GM18502 (cell line): ENCODE results near the gene THAP12.

Source experiments
- ATAC-seq: cut with Tn5 transposase; IDR thresholded peaks from one replicate; pipeline ENCODE4 v1.9.1; 2021; ENCODE audit warnings: mild to moderate bottlenecking; ENCODE audit not compliant: unreplicated experiment, poor library complexity

The THAP12 gene

GRCh38 chr11:76382209-76382608 lies 1.3 kb upstream of the THAP12 start:
- no peak for ATAC-seq

DNA sequence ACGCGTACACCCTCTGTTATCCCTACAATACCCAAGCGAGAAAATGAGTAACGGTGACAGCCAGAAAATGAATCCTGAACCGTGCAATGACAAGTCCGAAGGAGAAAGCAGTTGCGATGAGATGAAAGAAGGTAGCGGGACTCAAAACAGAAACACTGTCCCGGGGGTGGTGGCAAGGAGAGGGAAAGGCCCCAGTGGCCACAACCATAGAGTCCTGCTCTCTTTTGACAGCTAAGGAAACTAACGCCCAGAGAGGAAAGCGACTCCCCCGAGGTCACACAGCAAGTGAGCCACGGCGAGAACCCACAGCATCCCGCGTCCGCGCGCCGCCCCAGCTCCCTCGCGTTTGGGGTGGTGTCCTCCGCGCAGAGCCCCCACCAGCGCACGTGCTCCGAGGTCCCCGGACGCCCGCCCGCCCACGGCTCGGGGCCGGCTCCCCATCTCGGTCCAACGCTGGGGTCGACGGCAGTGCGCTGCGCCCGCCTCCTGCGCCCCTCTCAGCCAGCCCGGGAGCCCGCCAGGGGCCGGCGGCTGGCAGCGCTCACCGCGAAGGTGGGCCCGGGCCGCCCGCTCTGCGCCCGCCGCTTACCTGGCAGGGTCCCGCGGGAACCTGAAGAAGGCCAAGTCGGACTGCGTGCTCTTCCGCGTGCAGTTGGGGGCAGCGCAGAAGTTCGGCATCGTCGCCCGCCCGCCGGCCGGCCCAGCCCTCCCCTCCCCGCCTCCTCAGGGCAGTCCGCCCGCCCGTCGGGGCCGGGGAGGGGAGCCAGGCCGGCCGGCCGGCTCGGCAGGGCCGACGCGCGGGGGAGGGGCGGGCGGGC lies 564 bp downstream of the THAP12 start:
- peak; percentile 17 for ATAC-seq

DNA sequence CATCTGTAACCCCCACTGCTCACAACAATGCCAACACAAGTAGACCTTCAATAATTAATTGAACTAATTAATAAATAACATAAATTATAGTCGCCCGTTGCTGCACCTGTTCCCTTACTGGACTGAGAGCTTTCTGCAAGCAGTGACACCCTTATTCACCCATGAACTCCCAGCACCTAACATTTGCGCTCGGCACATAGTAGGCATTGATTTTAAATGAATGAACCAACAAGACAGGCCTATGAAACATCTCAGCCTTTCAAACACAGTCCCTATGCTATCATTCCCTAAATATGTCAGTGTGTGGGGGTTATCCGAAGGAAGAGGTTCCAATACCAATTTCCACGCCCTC lies 1.1 kb downstream of the THAP12 start:
- no peak for ATAC-seq

- peak; percentile 30 for ATAC-seq
Observed at GRCh38 chr11:76376746-76377558, 4.0 kb downstream of the THAP12 start.

DNA sequence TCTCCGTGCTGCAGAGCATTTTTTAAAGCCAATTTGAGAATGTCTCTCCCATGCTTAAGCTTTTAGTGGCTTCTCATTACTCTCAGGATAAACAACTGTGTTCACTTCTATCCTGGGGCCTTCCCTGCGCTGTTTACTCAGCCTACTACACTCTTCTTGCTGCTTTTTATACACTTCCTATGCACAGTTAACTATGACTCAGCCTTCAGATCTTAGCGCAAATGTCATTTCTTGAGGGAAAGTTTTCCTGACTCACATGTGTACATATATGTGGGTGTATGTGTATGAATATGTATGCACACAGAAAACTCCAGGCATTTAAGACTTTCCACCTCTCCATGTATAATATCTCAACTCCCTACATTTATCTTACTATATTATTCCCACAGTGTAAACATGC lies 9.8 kb downstream of the THAP12 start:
- peak; percentile 64 for ATAC-seq

GRCh38 chr11:76369406-76369805 lies 11.5 kb downstream of the THAP12 start:
- ATAC-seq: no peak

DNA sequence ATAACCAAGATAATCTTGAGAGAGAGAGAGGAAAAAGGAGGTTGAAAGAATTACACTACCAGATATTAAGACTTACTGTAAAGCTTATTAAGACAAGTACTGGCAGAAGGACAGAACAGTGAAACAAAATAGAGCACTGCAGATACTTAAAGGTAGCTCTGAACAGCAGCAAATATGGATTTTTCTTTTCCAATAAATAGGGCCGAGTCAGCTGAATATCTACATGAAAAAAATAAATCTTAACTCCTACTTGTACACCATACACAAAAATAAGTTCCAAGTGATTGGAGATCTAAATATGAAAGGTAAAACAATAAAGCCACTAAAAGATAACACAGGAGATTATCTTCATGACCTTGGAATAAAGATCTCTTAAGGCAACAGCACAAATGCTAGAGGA lies 12.4 kb downstream of the THAP12 start:
- ATAC-seq: no peak

DNA sequence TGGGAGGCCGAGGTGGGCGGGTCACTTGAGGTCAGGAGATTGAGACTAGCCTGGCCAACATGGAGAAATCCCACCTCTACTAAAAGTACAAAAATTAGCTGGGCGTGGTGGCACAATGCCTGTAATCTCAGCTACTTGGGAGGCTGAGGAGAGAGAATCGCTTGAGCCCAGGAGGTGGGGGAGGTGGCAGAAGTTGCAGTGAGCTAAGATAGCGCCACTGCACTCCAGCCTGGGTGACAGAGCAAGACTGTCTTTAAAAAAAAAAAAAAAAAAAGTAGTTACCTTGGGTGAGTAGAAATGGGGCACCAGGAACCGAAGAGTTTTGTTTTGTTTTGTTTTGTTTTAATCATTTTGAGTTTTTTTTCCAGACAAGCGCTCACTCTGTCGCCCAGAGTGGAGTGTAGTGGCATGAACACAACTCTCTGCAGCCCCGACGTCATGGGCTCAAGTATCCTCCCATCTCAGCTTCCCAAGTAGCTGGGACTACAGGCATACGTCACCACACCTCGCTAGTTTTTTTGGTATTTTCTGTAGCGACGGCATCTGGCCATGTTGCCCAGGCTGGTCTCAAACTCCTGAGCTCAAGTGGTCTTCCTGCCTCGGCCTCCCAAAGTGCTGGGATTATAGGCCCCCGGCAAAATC lies 15.8 kb downstream of the THAP12 start:
- no peak for ATAC-seq

DNA sequence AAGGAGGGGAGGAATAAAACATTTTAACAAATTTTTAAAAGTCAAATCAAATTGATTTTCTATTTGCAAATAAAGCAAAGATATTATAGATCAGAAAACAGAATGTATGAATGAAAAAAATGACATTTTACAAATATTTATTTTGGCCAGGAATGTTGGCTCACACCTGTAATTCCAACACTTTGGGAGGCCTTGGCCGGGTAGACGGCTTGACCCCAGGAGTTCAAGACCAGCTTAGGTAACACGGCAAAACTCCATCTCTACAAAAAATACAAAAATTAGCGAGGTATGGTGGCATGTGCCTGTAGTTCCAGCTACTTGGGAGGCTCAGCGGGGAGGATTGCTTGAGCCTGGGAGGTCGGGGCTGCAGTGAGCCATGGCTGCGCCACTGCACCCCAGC lies 18.2 kb downstream of the THAP12 start:
- ATAC-seq: no peak

- no peak for ATAC-seq
Observed at GRCh38 chr11:76361776-76362175, 19.2 kb downstream of the THAP12 start.

DNA sequence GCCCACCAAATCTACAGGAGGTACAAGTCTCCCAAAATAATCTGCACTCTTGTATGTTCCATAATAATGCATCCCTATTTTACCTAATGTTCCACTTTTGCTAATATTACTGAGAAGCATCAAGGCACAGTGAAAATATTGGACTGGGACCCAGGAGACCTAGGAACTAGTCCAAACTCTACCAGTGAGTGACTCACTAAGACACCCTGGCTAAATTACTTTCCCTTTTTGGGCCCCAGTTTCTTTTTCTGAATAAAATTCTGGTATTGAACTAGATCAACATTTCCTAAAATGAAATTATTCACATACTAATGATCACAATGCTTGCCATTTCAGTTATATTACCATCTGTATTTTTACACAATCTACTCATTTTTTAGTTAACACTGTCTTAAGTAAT lies 19.6 kb downstream of the THAP12 start:
- ATAC-seq: no peak

DNA sequence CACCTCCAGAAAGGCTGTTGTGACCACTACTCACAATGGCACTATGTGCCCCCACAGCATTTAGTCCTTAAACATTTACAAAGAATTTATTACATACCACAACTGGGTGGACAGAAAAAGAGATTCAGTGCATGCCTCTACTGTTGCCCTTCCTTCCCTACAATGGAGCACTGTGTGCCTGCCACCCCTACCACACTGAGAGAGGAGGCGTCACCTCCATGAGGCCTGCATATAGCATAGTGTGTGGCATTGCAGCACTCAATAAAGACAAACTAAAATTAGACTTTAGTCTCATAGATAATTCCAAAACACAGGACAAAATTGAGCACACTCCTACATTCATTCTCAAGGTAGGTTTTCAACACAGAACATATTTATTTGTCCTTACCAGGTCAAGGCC lies 25.8 kb downstream of the THAP12 start:
- ATAC-seq: no peak

GRCh38 chr11:76348348-76348747 lies 32.6 kb downstream of the THAP12 start:
- no peak for ATAC-seq

- ATAC-seq: no peak
Observed at GRCh38 chr11:76347466-76347865, 33.5 kb downstream of the THAP12 start.

- ATAC-seq: no peak
Observed at GRCh38 chr11:76339221-76339620, 41.7 kb downstream of the THAP12 start.

DNA sequence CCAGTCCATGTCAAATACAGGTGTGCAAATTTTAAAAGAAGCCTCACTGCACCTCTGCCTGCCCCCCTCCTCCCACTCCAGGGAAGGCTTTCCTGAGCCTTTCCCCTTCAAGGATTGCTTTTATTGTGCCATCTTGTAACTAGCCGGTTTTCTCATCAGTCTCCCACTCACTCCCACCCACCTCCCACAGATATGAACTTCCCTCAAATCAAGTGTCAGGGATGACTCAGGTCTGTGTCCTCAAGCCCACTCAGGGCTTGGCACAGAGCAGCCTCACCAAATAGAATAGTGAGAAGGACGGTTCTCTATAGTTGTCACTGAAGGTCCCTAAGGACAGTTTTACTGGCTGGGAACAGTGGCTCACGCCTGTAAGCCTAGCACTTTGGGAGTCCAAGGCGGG lies 43.0 kb downstream of the THAP12 start:
- ATAC-seq: no peak

- ATAC-seq: no peak
Observed at GRCh38 chr11:76337469-76337868, 43.5 kb downstream of the THAP12 start.

- no peak for ATAC-seq
Observed at GRCh38 chr11:76336597-76336996, 44.3 kb downstream of the THAP12 start.

- no peak for ATAC-seq
Observed at GRCh38 chr11:76335842-76336241, 45.1 kb downstream of the THAP12 start.

DNA sequence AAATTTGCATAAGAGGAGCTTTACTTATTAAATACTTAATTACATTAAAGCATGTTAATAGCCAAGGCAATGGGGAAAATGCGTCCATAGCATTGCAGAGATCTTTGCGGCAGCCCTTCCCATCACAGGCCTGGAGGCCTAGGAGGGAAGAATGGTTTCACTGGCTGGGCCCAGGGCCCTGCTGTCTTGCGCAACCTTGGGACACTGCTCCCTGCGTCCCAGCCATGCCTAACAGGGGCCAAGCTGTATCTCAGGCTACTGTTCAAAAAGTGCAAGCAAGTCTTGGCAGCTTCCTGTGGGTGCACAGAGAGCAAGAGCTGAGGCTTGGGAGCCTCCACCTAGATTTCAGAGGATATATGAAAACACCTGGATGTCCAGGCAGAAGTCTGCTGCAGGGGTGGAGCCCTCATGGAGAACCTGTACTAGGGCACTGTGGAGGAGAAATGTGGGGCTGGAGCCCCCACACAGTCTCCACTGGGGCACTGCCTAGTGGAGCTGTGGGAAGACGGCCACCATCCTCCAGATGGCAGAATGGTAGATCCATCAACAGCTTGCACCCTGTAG lies 46.0 kb downstream of the THAP12 start:
- ATAC-seq: no peak

GRCh38 chr11:76330651-76331050 lies 50.3 kb downstream of the THAP12 start:
- ATAC-seq: no peak
